HEK293 (cell line): ENCODE results near the gene C21orf58.

ENCODE experiments used
- CTCF ChIA-PET: fragments of 350-600 bp; formaldehyde crosslinking; extraction: SDS; loops from one replicate; lab custom pipeline; 2021; ENCODE audit warnings: antibody characterized with exemption; lab: Yijun Ruan, JAX
- POLR2A ChIA-PET: fragments of 300-600 bp; formaldehyde crosslinking; extraction: SDS; loops from one replicate; lab custom pipeline; 2020; ENCODE audit warnings: antibody characterized with exemption, inconsistent platforms; lab: Yijun Ruan, JAX
- H3K27ac ChIP-seq: fragments of 200-500 bp; sonication (Bioruptor generic); 2 replicates; pipeline ENCODE4 v1.5.1; 2014; ENCODE audit warnings: low read depth, low read length, control low read depth, inconsistent platforms; ENCODE audit errors: extremely low read depth
- H3K36me3 ChIP-seq, 2 experiments: fragments of 200-500 bp in 1 of 2; sonication (Bioruptor generic) in 1 of 2; 1 replicate in 1 of 2; 2 replicates in 1 of 2; pipeline ENCODE4 v1.5.1; 2014 to 2017; ENCODE audit warnings: inconsistent platforms in 2 of 2, low read length in 2 of 2; ENCODE audit not compliant: control insufficient read depth in 2 of 2, insufficient read depth in 1 of 2
- H3K4me1 ChIP-seq: fragments of 200-500 bp; sonication (Bioruptor generic); 2 replicates; pipeline ENCODE4 v1.5.1; 2014; ENCODE audit warnings: mild to moderate bottlenecking, low read length, inconsistent platforms; ENCODE audit not compliant: control insufficient read depth, insufficient read depth
- H3K4me3 ChIP-seq: 2 replicates; pipeline ENCODE4 v1.5.1; 2011; ENCODE audit warnings: low read depth, mild to moderate bottlenecking, control low read depth, low read length, moderate library complexity
- H3K9me3 ChIP-seq: fragments of 200-500 bp; sonication (Bioruptor generic); 2 replicates; pipeline ENCODE4 v1.5.1; 2014; ENCODE audit warnings: low read depth, low read length, inconsistent platforms; ENCODE audit not compliant: control insufficient read depth, insufficient read depth
- BCL6B ChIP-seq: fragments of 450-650 bp; formaldehyde crosslinking; IDR thresholded peaks from 2 replicates; pipeline ENCODE4 v1.5.1; 2017; ENCODE audit warnings: missing biosample characterization, missing genetic modification characterization
- GLI2 ChIP-seq: fragments of 450-650 bp; formaldehyde crosslinking; IDR thresholded peaks from 2 replicates; pipeline ENCODE4; 2017; ENCODE audit warnings: missing biosample characterization, missing genetic modification characterization, low read depth, borderline replicate concordance
- KLF7 ChIP-seq: fragments of 450-650 bp; formaldehyde crosslinking; IDR thresholded peaks from 2 replicates; pipeline ENCODE4 v1.5.1; 2016; ENCODE audit warnings: missing biosample characterization, missing genetic modification characterization, borderline replicate concordance
- RBAK ChIP-seq: fragments of 450-650 bp; formaldehyde crosslinking; IDR thresholded peaks from 2 replicates; pipeline ENCODE4 v1.5.1; 2016; ENCODE audit warnings: missing biosample characterization, missing genetic modification characterization
- YY1 ChIP-seq: fragments of 450-650 bp; formaldehyde crosslinking; IDR thresholded peaks from 2 replicates; pipeline ENCODE4 v1.5.1; 2018; ENCODE audit warnings: missing biosample characterization, missing genetic modification characterization
- ZBTB20 ChIP-seq: fragments of 450-650 bp; formaldehyde crosslinking; IDR thresholded peaks from 2 replicates; pipeline ENCODE4 v1.5.1; 2016; ENCODE audit warnings: missing biosample characterization, missing genetic modification characterization
- ZBTB21 ChIP-seq: fragments of 450-650 bp; formaldehyde crosslinking; IDR thresholded peaks from 2 replicates; pipeline ENCODE4 v1.5.1; 2017; ENCODE audit warnings: missing biosample characterization, missing genetic modification characterization
- ZBTB49 ChIP-seq: fragments of 450-650 bp; formaldehyde crosslinking; IDR thresholded peaks from 2 replicates; pipeline ENCODE4 v1.5.1; 2016; ENCODE audit warnings: missing biosample characterization, missing genetic modification characterization, low read depth
- ZBTB8A ChIP-seq: fragments of 450-650 bp; formaldehyde crosslinking; IDR thresholded peaks from 2 replicates; pipeline ENCODE4 v1.5.1; 2016; ENCODE audit warnings: missing biosample characterization, missing genetic modification characterization
- ZFP41 ChIP-seq: fragments of 450-650 bp; formaldehyde crosslinking; IDR thresholded peaks from 2 replicates; pipeline ENCODE4 v1.5.1; 2016; ENCODE audit warnings: missing biosample characterization, missing genetic modification characterization, borderline replicate concordance
- ZNF114 ChIP-seq: fragments of 450-650 bp; formaldehyde crosslinking; IDR thresholded peaks from 2 replicates; pipeline ENCODE4 v1.5.0; 2017; ENCODE audit warnings: missing biosample characterization, missing genetic modification characterization
- ZNF169 ChIP-seq: fragments of 450-650 bp; formaldehyde crosslinking; IDR thresholded peaks from 2 replicates; pipeline ENCODE4 v1.5.1; 2016; ENCODE audit warnings: missing biosample characterization, missing genetic modification characterization
- ZNF248 ChIP-seq: fragments of 450-650 bp; formaldehyde crosslinking; IDR thresholded peaks from 2 replicates; pipeline ENCODE4 v1.5.1; 2017; ENCODE audit warnings: missing biosample characterization, missing genetic modification characterization
- ZNF324 ChIP-seq: fragments of 450-650 bp; formaldehyde crosslinking; IDR thresholded peaks from 2 replicates; pipeline ENCODE4 v1.5.1; 2016; ENCODE audit warnings: missing biosample characterization, missing genetic modification characterization
- ZNF341 ChIP-seq: fragments of 450-650 bp; formaldehyde crosslinking; IDR thresholded peaks from 2 replicates; pipeline ENCODE4; 2016; ENCODE audit warnings: low read depth, missing biosample characterization, missing genetic modification characterization
- ZNF366 ChIP-seq: fragments of 450-650 bp; formaldehyde crosslinking; conservative IDR thresholded peaks from 2 replicates; pipeline ENCODE4 v1.5.1; 2016; ENCODE audit warnings: missing biosample characterization, missing genetic modification characterization
- ZNF426 ChIP-seq: fragments of 450-650 bp; formaldehyde crosslinking; IDR thresholded peaks from 2 replicates; pipeline ENCODE4 v1.5.1; 2017; ENCODE audit warnings: missing biosample characterization, missing genetic modification characterization, mild to moderate bottlenecking, inconsistent platforms, moderate library complexity
- ZNF48 ChIP-seq: fragments of 450-650 bp; formaldehyde crosslinking; IDR thresholded peaks from 2 replicates; pipeline ENCODE4 v1.5.1; 2016; ENCODE audit warnings: missing biosample characterization, missing genetic modification characterization
- ZNF610 ChIP-seq: fragments of 450-650 bp; formaldehyde crosslinking; IDR thresholded peaks from 2 replicates; pipeline ENCODE4 v1.5.1; 2016; ENCODE audit warnings: missing biosample characterization, missing genetic modification characterization, borderline replicate concordance
- ZNF645 ChIP-seq: fragments of 450-650 bp; formaldehyde crosslinking; IDR thresholded peaks from 2 replicates; pipeline ENCODE4; 2016; ENCODE audit warnings: missing biosample characterization, missing genetic modification characterization
- ZNF768 ChIP-seq: fragments of 450-650 bp; formaldehyde crosslinking; IDR thresholded peaks from 2 replicates; pipeline ENCODE4 v1.5.1; 2018; ENCODE audit warnings: missing biosample characterization, mild to moderate bottlenecking, missing genetic modification characterization

Gene C21orf58

GRCh38 chr21:46369520-46370235 is 46.0 kb upstream of the C21orf58 start:
- Histone ChIP-seq H3K9me3 (no peaks in the 10 kb centered on the region), H3K36me3 (peaks cover 16 to 72% of the 10 kb centered on the region in 2 experiments; a peak in 2 of 3 replicates), H3K4me3 (no peak overlapping the region), H3K4me1 (no peaks in the 10 kb centered on the region), H3K27ac (no peak overlapping the region)
- CTCF ChIA-PET: no interaction called here
- POLR2A ChIA-PET: no interaction called here
- no peak for TF ChIP-seq ZNF768 (tag by site-specific recombination)
- TF ChIP-seq ZNF114 (tag by site-specific recombination): no peak
- no peak for TF ChIP-seq ZFP41 (tag by site-specific recombination)
- no peak for TF ChIP-seq ZNF426
- TF ChIP-seq RBAK (tag by site-specific recombination): no peak
- TF ChIP-seq ZNF248 (tag by site-specific recombination): no peak
- TF ChIP-seq ZBTB49 (tag by site-specific recombination): no peak
- no peak for TF ChIP-seq ZBTB8A (tag by site-specific recombination)
- TF ChIP-seq KLF7: no peak
- TF ChIP-seq ZNF341 (tag by site-specific recombination): no peak

GRCh38 chr21:46368533-46369285 is 45.0 kb upstream of the C21orf58 start:
- CTCF ChIA-PET: no interaction called here
- H3K36me3 ChIP-seq: peaks cover 13 to 78% of the 10 kb centered on the region in 2 experiments; a peak in 2 of 3 replicates
- no peaks in the 10 kb centered on the region for H3K4me1 ChIP-seq
- TF ChIP-seq ZBTB20 (tag by site-specific recombination) (no peak), BCL6B (tag by site-specific recombination) (peak; percentile 95)
- POLR2A ChIA-PET: interaction anchor here (0.7 kb wide), 1 partner anchor 10 kb away, joined by 3 read pairs; no protein-coding TSS in a partner anchor
- H3K9me3 ChIP-seq: no peaks in the 10 kb centered on the region
- H3K27ac ChIP-seq: no peak overlapping the region
- H3K4me3 ChIP-seq: no peak overlapping the region

GRCh38 chr21:46366966-46367365 is 43.3 kb upstream of the C21orf58 start:
- no peaks in the 10 kb centered on the region for H3K4me1 ChIP-seq
- POLR2A ChIA-PET: no interaction called here
- no peak overlapping the region for H3K27ac ChIP-seq
- CTCF ChIA-PET: no interaction called here
- H3K9me3 ChIP-seq: no peaks in the 10 kb centered on the region
- peaks cover 29 to 82% of the 10 kb centered on the region in 2 experiments for H3K36me3 ChIP-seq
- H3K4me3 ChIP-seq: no peak overlapping the region
- TF ChIP-seq ZNF324 (tag by site-specific recombination): no peak
- no peak for TF ChIP-seq GLI2 (tag by site-specific recombination)
- no peak for TF ChIP-seq ZNF366
- TF ChIP-seq ZBTB8A (tag by site-specific recombination): no peak
- TF ChIP-seq ZBTB49 (tag by site-specific recombination): no peak
- no peak for TF ChIP-seq YY1
- no peak for TF ChIP-seq ZBTB21
- no peak for TF ChIP-seq ZNF48 (tag by site-specific recombination)
- no peak for TF ChIP-seq ZNF169 (tag by site-specific recombination)
- TF ChIP-seq ZNF610 (tag by site-specific recombination): no peak
- TF ChIP-seq ZNF645 (tag by site-specific recombination): no peak
